Measurements from ENCODE around the gene EGR4.
A peak's percentile ranks its signal among the peaks of the same experiment; 100 is the strongest.

Gene EGR4

DNA sequence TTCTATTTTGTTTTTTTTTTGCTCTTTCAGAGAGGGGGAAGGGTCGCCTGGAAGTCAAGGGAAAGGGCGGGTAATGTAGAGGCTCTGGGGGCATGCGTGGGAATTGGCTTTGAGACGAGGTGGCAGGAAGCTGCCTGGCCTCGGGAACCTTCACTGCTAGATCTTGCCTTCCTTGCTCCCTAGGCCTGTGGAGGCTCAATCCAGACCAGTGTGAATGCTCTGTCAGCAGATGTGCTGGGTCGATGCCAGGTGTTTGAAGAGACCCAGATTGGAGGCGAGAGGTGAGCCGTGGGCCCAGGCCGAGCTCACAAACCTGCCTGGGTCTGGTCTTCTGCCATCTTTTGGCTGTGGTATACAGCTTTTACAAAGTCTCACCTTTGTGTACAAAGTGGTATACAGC is 43.7 kb downstream of the EGR4 start:
- no peak for DNase-seq (ENCODE audit: low read depth)
- no peak overlapping the region for H3K4me3 ChIP-seq (replicated peaks; ENCODE audit: low read depth, low read length)
- TF ChIP-seq, protein P1, sequence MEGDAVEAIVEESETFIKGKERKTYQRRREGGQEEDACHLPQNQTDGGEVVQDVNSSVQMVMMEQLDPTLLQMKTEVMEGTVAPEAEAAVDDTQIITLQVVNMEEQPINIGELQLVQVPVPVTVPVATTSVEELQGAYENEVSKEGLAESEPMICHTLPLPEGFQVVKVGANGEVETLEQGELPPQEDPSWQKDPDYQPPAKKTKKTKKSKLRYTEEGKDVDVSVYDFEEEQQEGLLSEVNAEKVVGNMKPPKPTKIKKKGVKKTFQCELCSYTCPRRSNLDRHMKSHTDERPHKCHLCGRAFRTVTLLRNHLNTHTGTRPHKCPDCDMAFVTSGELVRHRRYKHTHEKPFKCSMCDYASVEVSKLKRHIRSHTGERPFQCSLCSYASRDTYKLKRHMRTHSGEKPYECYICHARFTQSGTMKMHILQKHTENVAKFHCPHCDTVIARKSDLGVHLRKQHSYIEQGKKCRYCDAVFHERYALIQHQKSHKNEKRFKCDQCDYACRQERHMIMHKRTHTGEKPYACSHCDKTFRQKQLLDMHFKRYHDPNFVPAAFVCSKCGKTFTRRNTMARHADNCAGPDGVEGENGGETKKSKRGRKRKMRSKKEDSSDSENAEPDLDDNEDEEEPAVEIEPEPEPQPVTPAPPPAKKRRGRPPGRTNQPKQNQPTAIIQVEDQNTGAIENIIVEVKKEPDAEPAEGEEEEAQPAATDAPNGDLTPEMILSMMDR (IDR thresholded peaks at IDR 0.05; ENCODE audit: low read length, missing control alignments), result no peak

DNA sequence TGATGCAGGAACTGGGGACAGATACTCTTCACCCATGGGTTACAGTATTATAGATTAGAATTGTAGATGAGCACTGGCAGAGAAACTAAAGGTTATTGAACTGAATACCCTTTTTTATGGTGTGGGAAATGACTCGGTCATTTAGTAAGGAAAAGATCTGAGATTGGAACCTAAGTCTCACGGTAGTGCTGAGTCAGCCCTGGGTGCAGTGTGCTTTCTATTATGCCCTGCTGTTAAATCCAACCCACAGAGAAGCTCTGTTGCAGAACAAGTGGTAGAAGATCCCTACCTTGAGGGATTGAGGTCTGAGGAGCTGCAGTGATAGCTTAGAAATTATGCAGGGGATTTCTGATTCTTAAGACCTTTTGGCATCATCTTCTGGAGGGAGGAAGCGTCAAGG is 46.5 kb downstream of the EGR4 start:
- no peak for DNase-seq (ENCODE audit: low read depth)
- H3K4me3 ChIP-seq (replicated peaks; ENCODE audit: low read depth, low read length), result no peak overlapping the region
- TF ChIP-seq, protein P1 (IDR thresholded peaks at IDR 0.05; ENCODE audit: low read length, missing control alignments), result no peak

DNA sequence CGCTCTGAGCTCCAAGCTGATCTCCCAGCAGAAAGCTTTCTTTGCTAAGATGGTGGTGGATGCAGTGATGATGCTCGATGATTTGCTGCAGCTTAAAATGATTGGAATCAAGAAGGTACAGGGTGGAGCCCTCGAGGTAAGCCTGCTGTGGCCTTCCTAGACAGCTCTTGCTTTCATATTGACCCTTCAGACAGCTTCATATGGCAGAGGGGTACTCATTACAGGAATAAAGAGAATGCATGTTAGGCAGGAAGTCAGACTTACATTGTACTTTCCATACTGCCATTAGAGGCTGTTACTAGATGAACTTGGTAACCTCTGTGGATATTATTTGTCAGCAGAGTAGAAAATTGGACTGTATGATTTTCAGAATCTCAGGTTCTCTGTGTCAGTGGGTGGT is 48.8 kb downstream of the EGR4 start:
- DNase-seq (ENCODE audit: low read depth), result no peak
- TF ChIP-seq, protein P1 (IDR thresholded peaks at IDR 0.05; ENCODE audit: low read length, missing control alignments), result no peak

DNA sequence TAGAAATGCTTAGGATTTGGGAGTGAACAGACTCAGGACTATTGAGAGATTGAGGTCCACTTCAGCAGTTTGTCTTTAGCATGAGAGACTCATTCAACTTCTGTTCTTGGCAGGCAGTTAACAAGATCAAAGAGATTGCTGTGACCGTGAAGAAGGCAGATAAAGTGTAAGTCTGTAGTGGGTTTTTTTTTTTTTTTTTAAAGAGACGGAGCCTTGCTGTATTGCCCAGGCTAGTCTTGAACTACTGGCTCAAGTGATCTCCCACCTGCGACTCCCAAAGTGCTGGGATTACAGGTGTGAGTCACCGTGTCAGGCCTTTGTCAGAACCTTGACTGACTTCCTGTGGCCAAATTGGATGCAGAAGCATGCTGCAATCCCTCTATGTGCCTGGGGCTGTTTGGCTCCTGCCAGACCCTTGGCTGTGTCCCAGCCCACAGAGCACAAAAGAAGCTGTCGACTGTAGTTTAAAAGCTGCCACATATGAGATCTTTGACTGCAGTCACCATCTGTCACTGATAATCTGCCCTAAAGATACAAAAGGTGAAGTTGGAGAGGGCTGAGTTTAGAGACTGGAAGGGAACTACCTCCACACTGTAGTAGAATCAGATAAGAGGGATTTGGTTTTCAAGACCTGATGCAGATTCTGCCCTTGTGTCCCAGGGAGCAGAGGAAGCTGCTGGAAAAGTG is 49.3 kb downstream of the EGR4 start:
- DNase-seq (ENCODE audit: low read depth), result peak; percentile 73
- TF ChIP-seq, protein P1 (IDR thresholded peaks at IDR 0.05; ENCODE audit: low read length, missing control alignments), result no peak
- H3K4me3 ChIP-seq (replicated peaks; ENCODE audit: low read depth, low read length), result no peak overlapping the region

More for the DNA sequence above, 48.8 kb downstream of the EGR4 start:
- no peak overlapping the region for H3K4me3 ChIP-seq (replicated peaks; ENCODE audit: low read depth, low read length)
